ENCODE data around the gene SHANK1.

SHANK1 gene

GRCh38 chr19:50661023-50661422 is 58.6 kb downstream of the SHANK1 start:
- TF ChIP-seq CTCF (IDR thresholded peaks at IDR 0.05; ENCODE audit: borderline replicate concordance, insufficient read depth, low read depth, low read length): no peak
- H3K4me3 ChIP-seq (ENCODE audit: low read depth, low read length): no peak overlapping the region

- no peak for TF ChIP-seq CTCF (IDR thresholded peaks at IDR 0.05; ENCODE audit: borderline replicate concordance, insufficient read depth, low read depth, low read length)
- H3K4me3 ChIP-seq (ENCODE audit: low read depth, low read length): no peak overlapping the region
Observed at GRCh38 chr19:50660088-50660366, 59.6 kb downstream of the SHANK1 start.

GRCh38 chr19:50659318-50660087 is 60.1 kb downstream of the SHANK1 start:
- H3K4me3 ChIP-seq (ENCODE audit: low read depth, low read length): no peak overlapping the region
- no peak for TF ChIP-seq CTCF (IDR thresholded peaks at IDR 0.05; ENCODE audit: borderline replicate concordance, insufficient read depth, low read depth, low read length)

GRCh38 chr19:50658441-50659317 is 60.9 kb downstream of the SHANK1 start:
- no peak overlapping the region for H3K4me3 ChIP-seq (ENCODE audit: low read depth, low read length)
- no peak for TF ChIP-seq CTCF (IDR thresholded peaks at IDR 0.05; ENCODE audit: borderline replicate concordance, insufficient read depth, low read depth, low read length)

- no peak for TF ChIP-seq CTCF (IDR thresholded peaks at IDR 0.05; ENCODE audit: borderline replicate concordance, insufficient read depth, low read depth, low read length)
- H3K4me3 ChIP-seq (ENCODE audit: low read depth, low read length): no peak overlapping the region
Observed at GRCh38 chr19:50657712-50658440, 61.7 kb downstream of the SHANK1 start.

- no peak overlapping the region for H3K4me3 ChIP-seq (ENCODE audit: low read depth, low read length)
- TF ChIP-seq CTCF (IDR thresholded peaks at IDR 0.05; ENCODE audit: borderline replicate concordance, insufficient read depth, low read depth, low read length): no peak
Observed at GRCh38 chr19:50657222-50657669, 62.4 kb downstream of the SHANK1 start.
